Astrocyte (in vitro differentiated cells and primary cell): ENCODE data around the gene GDF10.

ENCODE experiments used
- EZH2 ChIP-seq: IDR thresholded peaks from 2 replicates; pipeline ENCODE4 v1.6.1; 2012; ENCODE audit warnings: mild to moderate bottlenecking, low read length, inconsistent platforms; ENCODE audit not compliant: insufficient read depth
- TF ChIP-seq, protein P1 (sequence below): IDR thresholded peaks from 2 replicates; pipeline ENCODE4 v1.5.1; 2011; ENCODE audit warnings: low read depth, mild to moderate bottlenecking, inconsistent platforms, low read length, moderate library complexity; ENCODE audit not compliant: insufficient read depth

DNA sequence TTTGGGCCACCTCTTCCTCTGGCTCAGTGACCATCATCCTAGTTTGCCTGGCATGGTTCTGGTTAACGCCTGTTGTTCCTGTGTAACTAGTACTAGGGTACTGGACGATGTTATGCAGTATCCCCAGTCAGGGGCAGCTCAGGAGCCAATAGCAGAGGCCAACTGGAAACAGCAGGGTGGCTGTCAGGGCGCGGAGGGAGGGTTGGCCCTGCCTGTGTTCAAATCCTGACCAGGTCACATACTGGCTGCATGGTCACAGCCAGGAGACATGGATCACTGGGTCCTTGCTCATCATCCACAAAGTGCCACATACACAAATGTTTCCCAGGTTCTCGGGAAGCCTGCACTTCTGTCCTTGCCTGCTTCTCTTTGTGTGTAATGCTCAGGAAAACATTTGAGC, 35.9 kb downstream of the GDF10 start:
- TF ChIP-seq, protein P1, sequence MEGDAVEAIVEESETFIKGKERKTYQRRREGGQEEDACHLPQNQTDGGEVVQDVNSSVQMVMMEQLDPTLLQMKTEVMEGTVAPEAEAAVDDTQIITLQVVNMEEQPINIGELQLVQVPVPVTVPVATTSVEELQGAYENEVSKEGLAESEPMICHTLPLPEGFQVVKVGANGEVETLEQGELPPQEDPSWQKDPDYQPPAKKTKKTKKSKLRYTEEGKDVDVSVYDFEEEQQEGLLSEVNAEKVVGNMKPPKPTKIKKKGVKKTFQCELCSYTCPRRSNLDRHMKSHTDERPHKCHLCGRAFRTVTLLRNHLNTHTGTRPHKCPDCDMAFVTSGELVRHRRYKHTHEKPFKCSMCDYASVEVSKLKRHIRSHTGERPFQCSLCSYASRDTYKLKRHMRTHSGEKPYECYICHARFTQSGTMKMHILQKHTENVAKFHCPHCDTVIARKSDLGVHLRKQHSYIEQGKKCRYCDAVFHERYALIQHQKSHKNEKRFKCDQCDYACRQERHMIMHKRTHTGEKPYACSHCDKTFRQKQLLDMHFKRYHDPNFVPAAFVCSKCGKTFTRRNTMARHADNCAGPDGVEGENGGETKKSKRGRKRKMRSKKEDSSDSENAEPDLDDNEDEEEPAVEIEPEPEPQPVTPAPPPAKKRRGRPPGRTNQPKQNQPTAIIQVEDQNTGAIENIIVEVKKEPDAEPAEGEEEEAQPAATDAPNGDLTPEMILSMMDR = no peak
- TF ChIP-seq EZH2 = no peak
